Lung microvascular endothelial cell (primary cell): ENCODE data around the gene CENPO. TPM values are rescaled to one million over a fixed set of nuclear protein-coding genes. Genes with fewer than 3 reads are reported as not detected.

Source experiments
- DNase-seq, 2 donors: peaks; one replicate each; pipeline versions ENCODE4 v3.0.0 to v3.0.0-alpha.2; 2010; ENCODE audit warnings: low read depth in 2 of 2
- total RNA-seq: library from RNA; depleted of rRNA; stranded (reverse); fragments of >200 nt; gene quantifications from 2 replicates; pipeline ENCODE4 v1.2.1, GENCODE V29; 2014

The CENPO gene
- total RNA-seq, 1 donor from 2014 or later = 6.2 TPM

DNA sequence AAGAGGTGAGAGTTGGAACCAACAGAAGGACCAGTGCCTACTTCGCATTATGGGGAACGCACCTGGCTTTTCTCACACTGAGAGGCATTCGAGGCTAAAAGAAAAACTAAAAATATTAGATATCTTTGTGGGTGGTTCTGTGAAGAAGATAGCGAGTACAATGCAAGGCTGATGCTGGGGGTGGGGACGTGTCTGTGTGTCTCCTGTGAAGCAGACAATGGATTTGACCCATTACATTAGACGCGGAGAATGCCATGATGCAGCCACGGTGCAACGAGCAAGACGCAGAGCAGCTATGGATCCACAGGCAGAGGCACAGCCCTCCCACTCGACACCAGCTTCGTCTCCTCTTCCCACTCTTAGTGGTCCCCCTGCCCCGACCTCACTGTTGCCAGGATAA is 65.8 kb downstream of the CENPO start:
- DNase-seq = no peak

DNA sequence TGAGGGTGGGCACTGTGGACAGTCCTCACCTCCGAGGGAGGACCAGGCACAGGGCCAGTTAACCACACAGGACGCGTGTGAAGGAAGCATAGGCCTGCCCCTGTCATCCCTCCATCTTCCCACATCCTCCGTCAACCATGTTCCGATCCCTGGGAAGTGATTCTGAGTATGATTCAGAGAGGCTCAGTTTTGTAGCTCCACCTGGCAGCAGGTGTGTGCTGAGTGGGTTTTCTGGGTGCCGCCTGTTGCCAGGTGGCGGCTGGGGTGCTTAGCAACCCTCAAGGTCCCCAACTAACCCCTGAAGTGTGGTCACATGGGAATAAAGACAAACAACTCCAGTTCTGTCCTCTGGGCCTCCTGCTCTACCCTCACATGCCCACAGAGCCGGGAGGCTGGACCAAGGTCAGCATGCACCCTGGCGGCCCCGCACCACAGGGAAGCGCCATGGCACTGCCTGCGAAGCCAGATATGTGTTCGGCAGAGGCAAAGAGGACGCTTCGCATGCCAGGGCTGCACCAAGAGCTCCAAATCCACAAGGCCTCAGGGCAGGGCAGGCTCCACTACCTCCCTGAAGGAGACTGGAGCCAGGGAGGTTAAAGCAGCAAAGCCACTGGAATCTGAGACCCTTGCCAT is 66.9 kb downstream of the CENPO start:
- no peak for DNase-seq

DNA sequence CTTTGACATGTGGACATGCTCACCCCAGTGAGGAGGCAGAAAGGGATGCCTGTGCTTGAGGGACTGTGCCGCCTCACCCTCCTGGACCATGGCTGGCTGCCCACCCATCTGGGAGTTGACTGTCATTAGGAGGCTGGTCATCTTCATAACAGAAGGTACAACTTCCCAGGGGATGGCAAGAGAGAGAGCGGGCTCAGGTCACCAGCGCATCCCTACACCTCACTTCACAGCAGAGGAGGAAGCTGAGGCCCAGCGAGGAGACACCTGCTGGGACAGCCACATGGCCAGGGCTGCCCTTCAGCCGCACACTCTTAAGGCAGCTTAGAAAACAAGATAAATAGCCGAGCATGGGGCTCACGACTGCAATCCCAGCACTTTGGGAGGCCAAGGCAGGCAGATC is 67.4 kb downstream of the CENPO start:
- no peak for DNase-seq

DNA sequence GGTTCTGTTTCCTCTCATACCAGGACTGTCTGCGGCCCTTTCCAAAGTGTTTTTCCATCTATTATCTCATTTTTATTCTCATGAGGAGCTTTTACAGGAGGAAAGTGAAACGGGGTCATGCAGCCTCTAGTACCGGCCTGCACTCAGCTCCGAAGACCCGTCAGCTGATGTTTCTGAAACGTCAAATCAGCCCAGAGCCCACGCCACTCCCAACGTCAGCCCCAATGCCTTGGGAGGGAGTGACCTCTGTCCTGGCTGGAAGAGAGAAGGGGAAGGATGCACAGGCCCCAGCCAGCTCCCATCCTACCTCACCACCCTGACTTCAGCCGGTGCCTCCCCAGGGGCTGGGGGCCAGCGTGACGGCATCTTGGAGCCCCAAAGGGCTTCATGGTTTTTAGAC is 68.3 kb downstream of the CENPO start:
- no peak for DNase-seq

DNA sequence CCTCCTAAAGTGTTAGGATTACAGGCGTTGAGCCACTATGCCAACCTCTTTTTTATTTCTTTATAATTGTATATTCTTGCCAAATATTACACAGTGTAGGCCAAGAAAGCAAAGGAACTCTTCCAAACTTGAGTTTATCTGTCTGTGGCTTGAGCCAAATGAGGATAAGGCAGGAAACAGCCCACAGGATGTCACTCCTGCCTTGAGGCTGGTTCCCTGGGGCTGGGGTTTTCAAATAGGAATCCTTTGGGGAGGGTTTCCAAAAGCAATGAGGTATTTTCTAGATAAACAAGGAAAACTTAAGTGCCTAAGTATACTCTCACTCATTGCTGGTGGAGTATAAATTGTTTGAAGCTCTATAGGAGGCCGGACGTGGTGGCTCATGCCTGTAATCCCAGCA is 70.4 kb downstream of the CENPO start:
- DNase-seq = no peak

DNA sequence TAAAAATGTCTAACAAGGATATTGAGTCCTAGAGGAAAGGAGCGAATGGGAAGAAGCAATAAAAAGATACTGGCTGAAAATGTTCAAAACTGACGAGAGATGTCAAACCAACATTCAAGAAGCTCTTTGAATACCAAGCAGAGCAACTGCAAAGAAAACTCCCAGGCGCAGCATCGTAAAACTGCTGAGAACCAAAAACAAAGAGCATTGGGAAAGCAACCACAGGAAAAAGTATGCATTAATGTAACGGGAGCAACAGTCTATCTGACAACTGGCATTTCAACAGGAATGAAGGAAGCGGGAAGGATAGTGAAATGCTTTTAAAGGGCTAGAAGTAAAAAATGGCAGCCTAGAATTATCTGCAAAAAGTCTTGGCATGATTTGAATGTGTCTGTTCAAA is 73.7 kb downstream of the CENPO start:
- no peak for DNase-seq

DNA sequence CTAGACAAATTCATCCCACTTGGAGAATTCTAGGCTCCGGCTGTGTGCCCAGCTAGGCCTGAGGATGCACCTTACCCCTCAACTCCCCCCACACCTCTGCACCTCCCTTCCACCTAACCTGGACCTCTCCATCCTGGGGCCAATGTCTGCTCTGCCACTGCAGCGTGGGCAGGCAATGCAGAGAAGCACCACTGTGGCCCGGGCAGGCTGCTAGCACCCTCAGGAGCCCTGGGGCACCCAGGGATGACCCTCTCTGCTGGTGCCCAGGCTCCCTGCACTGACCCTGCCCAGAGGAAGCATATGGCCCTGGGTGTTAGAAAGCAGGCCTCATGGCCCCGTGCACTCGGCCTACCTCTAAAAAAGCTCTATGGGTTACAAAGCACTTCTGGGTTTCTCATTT is 77.2 kb downstream of the CENPO start:
- DNase-seq = no peak

DNA sequence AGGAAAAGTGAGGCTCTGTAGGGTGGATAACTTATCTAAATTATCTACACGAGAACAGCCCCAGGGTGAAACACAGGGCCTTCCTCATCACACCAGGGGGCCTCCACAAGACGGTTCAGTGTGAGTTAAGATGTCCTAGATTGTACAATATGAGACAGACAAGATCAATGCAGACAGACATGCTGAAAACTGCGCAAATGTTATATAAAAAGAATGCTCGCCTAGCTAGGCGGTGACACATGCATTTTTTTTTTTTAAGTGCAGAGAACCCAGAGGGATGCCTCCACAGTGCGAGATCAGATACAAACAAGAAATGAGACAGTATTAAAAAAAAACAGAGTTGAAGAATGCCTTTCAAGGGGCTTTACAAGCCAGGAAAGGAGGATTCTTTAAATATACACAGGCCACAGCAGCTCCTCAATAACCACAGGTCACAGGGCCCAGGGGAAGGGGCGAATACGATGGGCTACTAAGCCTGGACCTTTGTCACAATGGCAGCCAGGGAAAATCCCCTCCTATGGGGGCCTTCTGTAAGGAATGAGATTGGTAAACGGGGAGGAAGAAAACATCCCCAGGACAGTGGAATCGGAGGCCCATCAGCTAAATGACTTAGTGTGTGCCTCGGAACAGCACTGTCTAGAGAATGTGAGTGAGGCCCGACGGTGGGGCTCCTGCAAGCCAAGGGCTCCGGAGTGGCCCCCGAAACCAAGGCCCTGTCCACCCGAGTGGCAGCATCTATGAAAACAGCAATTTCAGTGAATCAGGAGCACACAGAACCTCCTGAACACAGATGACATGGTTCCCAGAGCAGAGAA is 77.9 kb downstream of the CENPO start:
- no peak for DNase-seq

DNA sequence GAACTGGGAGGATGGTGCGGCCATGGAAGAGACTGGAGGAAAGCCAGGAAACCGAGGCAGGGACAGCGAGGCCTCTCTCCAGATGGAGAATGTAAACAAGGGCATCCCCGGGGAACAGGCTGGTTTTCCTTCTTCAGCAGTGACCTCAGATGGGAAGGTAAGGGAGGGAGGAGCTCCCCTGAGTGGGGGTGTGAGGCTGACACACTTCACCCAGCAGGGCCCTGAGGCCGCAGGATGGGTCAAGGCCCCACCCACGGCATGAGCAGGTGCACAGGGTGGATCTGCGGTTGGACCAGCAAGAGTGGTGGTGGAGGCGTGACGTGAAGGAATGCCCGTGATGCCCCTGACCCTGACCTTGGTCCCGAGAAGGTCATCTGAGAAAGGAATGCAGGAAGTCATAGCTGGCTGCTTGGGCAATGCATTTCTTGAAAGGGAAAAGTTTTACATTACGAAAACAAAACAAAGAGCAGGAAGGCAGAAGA is 78.7 kb downstream of the CENPO start:
- DNase-seq = no peak

Other genes with a start within 250 kb of the CENPO start
- gene PTRHD1, start within 50 bp of the CENPO start, total RNA-seq = 37.3 and 42.5 TPM in 2 replicates
- 5.2 and 15.5 TPM in 2 replicates for gene ADCY3, start 126.8 kb downstream of the CENPO start, total RNA-seq
- 0.87 and 1.6 TPM in 2 replicates for gene DNAJC27, start 178.5 kb downstream of the CENPO start, total RNA-seq
- gene EFR3B, start 248.7 kb downstream of the CENPO start, total RNA-seq = 0.65 and 1.4 TPM in 2 replicates